ENCODE measurements around the gene ROR1. TPM values are rescaled to one million over a fixed set of nuclear protein-coding genes. Genes with fewer than 3 reads are reported as not detected.

ROR1 gene
- total and polyA plus RNA-seq, 7 donors: 0.13 to 2.8 (median 1.2) TPM

GRCh38 chr1:63946866-63947491, 173.2 kb downstream of the ROR1 start:
- peak; percentile 46 to 74 for DNase-seq
- Histone ChIP-seq H3K4me1 (peaks cover 11% of the 10 kb centered on the region), H3K4me3 (no peak overlapping the region), H3K9me3 (no peaks in the 10 kb centered on the region), H3K27me3 (ENCODE audit: insufficient read depth in 3 of 3, low read length in 2 of 3) (no peaks in the 10 kb centered on the region), H3K36me3 (ENCODE audit: insufficient read depth in 1 of 2, low read depth in 1 of 2) (no peaks in the 10 kb centered on the region), H3K27ac (peak overlapping the region; percentile 63)
- intact Hi-C loops (cut with DNase I): no loop called here
- TF ChIP-seq CTCF (IDR thresholded peaks at IDR 0.05): no peak
- peak; percentile 78 to 96 (median 87) for ATAC-seq
- 26 to 48% (median 34%) methylated on average over 11 of the region's 11 CpGs for whole genome bisulfite sequencing, 3 donors

DNA sequence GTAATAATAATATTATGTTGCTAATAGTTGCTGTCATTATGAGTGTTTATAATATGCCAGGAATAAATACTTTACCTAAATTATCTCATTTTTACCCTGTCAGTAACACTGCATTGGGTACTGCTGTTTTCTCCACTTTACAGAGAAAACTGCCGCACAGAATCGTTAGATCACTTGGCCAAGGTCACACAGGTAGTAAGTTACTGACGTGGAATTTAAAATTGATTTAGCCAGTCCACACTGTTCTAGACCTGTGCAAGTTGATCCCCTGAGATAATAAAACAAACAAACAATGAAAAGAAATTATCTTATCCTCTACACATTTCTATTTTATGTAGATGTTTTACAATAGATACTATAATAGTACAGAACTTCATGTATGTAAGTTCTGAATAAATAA, 174.1 kb downstream of the ROR1 start:
- Histone ChIP-seq H3K9me3 (no peaks in the 10 kb centered on the region), H3K4me3 (no peak overlapping the region), H3K27ac (no peak overlapping the region), H3K27me3 (ENCODE audit: insufficient read depth in 3 of 3, low read length in 2 of 3) (no peaks in the 10 kb centered on the region), H3K4me1 (peaks cover 11% of the 10 kb centered on the region), H3K36me3 (ENCODE audit: insufficient read depth in 1 of 2, low read depth in 1 of 2) (no peaks in the 10 kb centered on the region)
- 63 to 84% (median 70%) methylated on average over 3 of the region's 3 CpGs for WGBS, 3 donors
- DNase-seq: no peak
- intact Hi-C loops (cut with DNase I): no loop called here
- TF ChIP-seq CTCF (IDR thresholded peaks at IDR 0.05): no peak
- ATAC-seq: no peak

DNA sequence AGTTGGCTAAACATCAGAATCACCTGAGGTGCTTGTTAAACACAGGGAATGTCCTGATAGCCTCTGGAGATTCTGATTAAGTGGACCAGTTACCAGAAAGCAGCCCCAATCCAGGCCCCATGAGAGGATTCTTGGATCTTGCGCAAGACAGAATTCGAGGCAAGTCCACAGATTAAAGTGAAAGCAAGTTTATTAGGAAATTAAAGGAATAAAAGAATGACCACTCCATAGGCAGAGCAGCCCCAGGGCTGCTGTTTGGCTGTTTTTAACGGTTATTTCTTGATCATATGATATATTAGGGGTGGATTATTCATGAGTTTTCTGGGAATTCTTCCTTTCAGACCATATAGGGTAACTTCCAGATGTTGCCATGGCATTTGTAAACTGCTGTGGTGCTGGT, 176.2 kb downstream of the ROR1 start:
- no peak for ATAC-seq

DNA sequence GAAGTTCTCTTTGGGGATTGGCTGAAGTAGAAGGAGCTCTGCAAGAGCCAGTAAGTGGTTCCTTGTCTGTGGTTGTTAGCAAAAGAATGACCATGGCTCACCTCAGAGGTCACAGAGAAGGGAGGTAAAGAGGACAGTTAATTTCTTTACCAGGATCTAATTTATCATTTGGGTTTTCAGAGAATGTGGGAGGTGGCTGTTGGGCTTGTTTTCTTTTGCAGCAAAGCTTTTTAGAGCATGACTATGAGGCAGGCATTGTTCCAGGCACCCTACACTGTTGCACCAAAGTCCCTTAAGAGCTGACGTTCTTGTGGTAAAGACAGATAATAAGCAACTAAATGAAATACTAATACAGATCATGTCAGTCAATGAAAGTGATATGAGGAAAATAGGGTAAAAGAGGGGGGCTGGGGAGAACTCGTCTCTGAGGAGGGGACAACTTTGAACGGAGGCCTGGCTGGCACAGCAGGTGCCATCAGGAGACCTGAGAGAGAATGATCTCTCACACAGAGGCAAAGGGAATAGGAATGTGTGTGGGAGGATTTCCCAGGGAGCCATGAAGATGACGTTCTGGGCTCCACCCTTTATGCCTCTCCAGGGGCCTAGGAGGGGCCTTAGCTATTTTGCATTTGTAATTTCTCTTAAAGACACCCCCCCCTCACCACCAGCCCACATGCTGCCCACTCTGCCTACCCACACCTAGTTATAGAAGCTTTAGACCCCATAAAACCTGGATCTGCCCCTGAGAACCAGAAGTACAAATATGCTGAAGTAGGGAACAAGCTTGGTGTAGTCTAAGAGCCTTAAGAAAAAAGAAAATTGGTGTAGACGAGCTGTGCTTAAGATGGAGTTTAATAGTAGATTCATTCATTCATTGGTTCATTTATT, 177.5 kb downstream of the ROR1 start:
- peaks cover 8% of the 10 kb centered on the region for H3K9me3 ChIP-seq
- H3K4me1 ChIP-seq: peaks cover 11% of the 10 kb centered on the region
- DNase-seq (no peak), ATAC-seq (no peak)
- intact Hi-C loops (cut with DNase I): loop anchor here in 1 of 2 donors (5.0 kb wide), 1 partner anchor 79 kb away; no protein-coding TSS in a partner anchor
- H3K36me3 ChIP-seq (ENCODE audit: insufficient read depth in 1 of 2, low read depth in 1 of 2): no peaks in the 10 kb centered on the region
- no peak overlapping the region for H3K4me3 ChIP-seq
- H3K27me3 ChIP-seq (ENCODE audit: insufficient read depth in 3 of 3, low read length in 2 of 3): no peaks in the 10 kb centered on the region
- WGBS, 3 donors: 70 to 74% (median 72%) methylated on average over 5 of the region's 5 CpGs
- TF ChIP-seq CTCF (IDR thresholded peaks at IDR 0.05): no peak
- H3K27ac ChIP-seq: no peak overlapping the region

More for the DNA sequence above, 176.2 kb downstream of the ROR1 start:
- DNase-seq: peak in 1 of 2 donors; percentile 22
- Histone ChIP-seq H3K9me3 (peaks cover 8% of the 10 kb centered on the region), H3K4me3 (no peak overlapping the region), H3K27me3 (ENCODE audit: insufficient read depth in 3 of 3, low read length in 2 of 3) (no peaks in the 10 kb centered on the region), H3K36me3 (ENCODE audit: insufficient read depth in 1 of 2, low read depth in 1 of 2) (no peaks in the 10 kb centered on the region), H3K4me1 (peaks cover 11% of the 10 kb centered on the region), H3K27ac (no peak overlapping the region)
- WGBS, 3 donors: 48 to 57% (median 52%) methylated on average over 3 of the region's 3 CpGs
- intact Hi-C loops (cut with DNase I): loop anchor here in 1 of 2 donors (5.0 kb wide), 1 partner anchor 78 kb away; no protein-coding TSS in a partner anchor
- no peak for TF ChIP-seq CTCF (IDR thresholded peaks at IDR 0.05)
